Measurements from ENCODE around the gene PCNX3. TPM values are rescaled to one million over a fixed set of nuclear protein-coding genes. Genes with fewer than 3 reads are reported as not detected.

Gene PCNX3
- total and polyA plus RNA-seq, 7 donors = 6.5 to 15.5 (median 9.8) TPM

- TF ChIP-seq CTCF (IDR thresholded peaks at IDR 0.05) = no peak
- DNase-seq = peak in 1 of 2 donors; percentile 59
- intact Hi-C loops (cut with DNase I) = no loop called here
- 62 to 69% (median 67%) methylated on average over 12 of the region's 12 CpGs for WGBS, 3 donors
- peak in 3 of 4 donors; percentile 2 to 9 (median 8) for ATAC-seq
- peak within 1 kb of the TSS; percentile 30 for H3K27ac ChIP-seq
- peaks cover 4 to 58% of the 10 kb centered on the region in 2 donors for H3K36me3 ChIP-seq (ENCODE audit: insufficient read depth in 1 of 2, low read depth in 1 of 2)
- H3K27me3 ChIP-seq (ENCODE audit: insufficient read depth in 3 of 3, low read length in 2 of 3) = no peaks in the 10 kb centered on the region
- peaks cover 32% of the 10 kb centered on the region for H3K4me1 ChIP-seq
- H3K4me3 ChIP-seq = no peak within 1 kb of the TSS
- H3K9me3 ChIP-seq = no peaks in the 10 kb centered on the region
These were observed 19.9 kb upstream of the PCNX3 start, which contains the start of gene KCNK7 for GRCh38 chr11:65595543-65596281. Gene KCNK7 (minus strand): TSS chr11:65595800. CDS start chr11:65595772, 28 bp downstream.

GRCh38 chr11:65596520-65596919 is 19.1 kb upstream of the PCNX3 start:
- no peak overlapping the region for H3K27ac ChIP-seq
- ATAC-seq = no peak
- intact Hi-C loops (cut with DNase I) = no loop called here
- no peak for TF ChIP-seq CTCF (IDR thresholded peaks at IDR 0.05)
- peaks cover 4 to 50% of the 10 kb centered on the region in 2 donors for H3K36me3 ChIP-seq (ENCODE audit: insufficient read depth in 1 of 2, low read depth in 1 of 2)
- H3K27me3 ChIP-seq (ENCODE audit: insufficient read depth in 3 of 3, low read length in 2 of 3) = no peaks in the 10 kb centered on the region
- no peak for DNase-seq
- H3K9me3 ChIP-seq = no peaks in the 10 kb centered on the region
- 50 to 63% (median 61%) methylated on average over 4 to 6 of the region's 6 CpGs for WGBS, 3 donors
- H3K4me3 ChIP-seq = no peak overlapping the region
- peaks cover 32% of the 10 kb centered on the region for H3K4me1 ChIP-seq

- no peak for DNase-seq
- 84 to 88% (median 88%) methylated on average over 15 to 16 of the region's 16 CpGs for WGBS, 3 donors
- intact Hi-C loops (cut with DNase I) = no loop called here
- Histone ChIP-seq H3K9me3 (no peaks in the 10 kb centered on the region), H3K27me3 (ENCODE audit: insufficient read depth in 3 of 3, low read length in 2 of 3) (no peaks in the 10 kb centered on the region), H3K4me1 (peaks cover 22% of the 10 kb centered on the region), H3K36me3 (ENCODE audit: insufficient read depth in 1 of 2, low read depth in 1 of 2) (peaks cover 2 to 44% of the 10 kb centered on the region in 2 donors), H3K4me3 (no peak overlapping the region), H3K27ac (no peak overlapping the region)
- ATAC-seq = no peak
- no peak for TF ChIP-seq CTCF (IDR thresholded peaks at IDR 0.05)
These were observed 17.3 kb upstream of the PCNX3 start for GRCh38 chr11:65598258-65598699.

GRCh38 chr11:65599216-65599954 is 16.2 kb upstream of the PCNX3 start:
- DNase-seq (no peak), ATAC-seq (no peak)
- 83 to 85% (median 85%) methylated on average over 47 to 49 of the region's 49 CpGs for WGBS, 3 donors
- H3K36me3 ChIP-seq (ENCODE audit: insufficient read depth in 1 of 2, low read depth in 1 of 2) = peaks cover 2 to 47% of the 10 kb centered on the region in 2 donors
- no peaks in the 10 kb centered on the region for H3K27me3 ChIP-seq (ENCODE audit: insufficient read depth in 3 of 3, low read length in 2 of 3)
- H3K4me1 ChIP-seq = peaks cover 12% of the 10 kb centered on the region
- no peak for TF ChIP-seq CTCF (IDR thresholded peaks at IDR 0.05)
- no peak overlapping the region for H3K27ac ChIP-seq
- no peak overlapping the region for H3K4me3 ChIP-seq
- H3K9me3 ChIP-seq = no peaks in the 10 kb centered on the region
- intact Hi-C loops (cut with DNase I) = no loop called here

Data from psoas muscle (tissue), 8 donors.